Measurements from ENCODE around the gene WASHC3. TPM values are rescaled to one million over a fixed set of nuclear protein-coding genes. Genes with fewer than 3 reads are reported as not detected.

Gene WASHC3
- total and polyA plus RNA-seq, 2 donors from 2014 or later = 33.0 to 95.9 TPM

- Histone ChIP-seq H3K4me3 (ENCODE audit: low read length in 3 of 3) (no peak overlapping the region), H3K27ac (ENCODE audit: low read depth in 2 of 2, low read length in 2 of 2) (no peak overlapping the region), H3K9me3 (ENCODE audit: control insufficient read depth in 2 of 3, insufficient read depth in 1 of 3, low read length in 3 of 3) (peaks cover 0 to 3% (median 0%) of the 10 kb centered on the region in 3 donors), H3K36me3 (ENCODE audit: control insufficient read depth in 2 of 3, insufficient read depth in 3 of 3, low read length in 3 of 3) (no peaks in the 10 kb centered on the region), H3K27me3 (ENCODE audit: control insufficient read depth, insufficient read depth, low read length) (no peaks in the 10 kb centered on the region), H3K9ac (ENCODE audit: low read length in 3 of 3) (no peak overlapping the region), H3K4me1 (ENCODE audit: control insufficient read depth in 2 of 3, insufficient read depth in 2 of 3, low read depth in 1 of 3, low read length in 3 of 3) (no peaks in the 10 kb centered on the region)
- intact Hi-C loops (cut with DNase I) = no loop called here
- no peak for TF ChIP-seq CTCF (IDR thresholded peaks at IDR 0.05; ENCODE audit: borderline replicate concordance, extremely low read depth, insufficient read depth)
- FAIRE-seq (no peak), DNase-seq (no peak)
These were observed 93.0 kb downstream of the WASHC3 start for GRCh38 chr12:101968770-101969169.

- peaks cover 0 to 3% (median 0%) of the 10 kb centered on the region in 3 donors for H3K9me3 ChIP-seq (ENCODE audit: control insufficient read depth in 2 of 3, insufficient read depth in 1 of 3, low read length in 3 of 3)
- H3K27ac ChIP-seq (ENCODE audit: low read depth in 2 of 2, low read length in 2 of 2) = no peak overlapping the region
- H3K4me1 ChIP-seq (ENCODE audit: control insufficient read depth in 2 of 3, insufficient read depth in 2 of 3, low read depth in 1 of 3, low read length in 3 of 3) = no peaks in the 10 kb centered on the region
- H3K36me3 ChIP-seq (ENCODE audit: control insufficient read depth in 2 of 3, insufficient read depth in 3 of 3, low read length in 3 of 3) = no peaks in the 10 kb centered on the region
- no peak overlapping the region for H3K4me3 ChIP-seq (ENCODE audit: low read length in 3 of 3)
- TF ChIP-seq CTCF (IDR thresholded peaks at IDR 0.05; ENCODE audit: borderline replicate concordance, extremely low read depth, insufficient read depth) = no peak
- H3K9ac ChIP-seq (ENCODE audit: low read length in 3 of 3) = no peak overlapping the region
- no peak for FAIRE-seq
- no peaks in the 10 kb centered on the region for H3K27me3 ChIP-seq (ENCODE audit: control insufficient read depth, insufficient read depth, low read length)
- intact Hi-C loops (cut with DNase I) = no loop called here
- DNase-seq = no peak
These were observed 94.3 kb downstream of the WASHC3 start for GRCh38 chr12:101967506-101967905.

- Histone ChIP-seq H3K27ac (ENCODE audit: low read depth in 2 of 2, low read length in 2 of 2) (no peak overlapping the region), H3K4me1 (ENCODE audit: control insufficient read depth in 2 of 3, insufficient read depth in 2 of 3, low read depth in 1 of 3, low read length in 3 of 3) (no peaks in the 10 kb centered on the region), H3K9me3 (ENCODE audit: control insufficient read depth in 2 of 3, insufficient read depth in 1 of 3, low read length in 3 of 3) (peaks cover 0 to 3% (median 0%) of the 10 kb centered on the region in 3 donors), H3K36me3 (ENCODE audit: control insufficient read depth in 2 of 3, insufficient read depth in 3 of 3, low read length in 3 of 3) (no peaks in the 10 kb centered on the region), H3K9ac (ENCODE audit: low read length in 3 of 3) (no peak overlapping the region), H3K4me3 (ENCODE audit: low read length in 3 of 3) (no peak overlapping the region), H3K27me3 (ENCODE audit: control insufficient read depth, insufficient read depth, low read length) (no peaks in the 10 kb centered on the region)
- no peak for TF ChIP-seq CTCF (IDR thresholded peaks at IDR 0.05; ENCODE audit: borderline replicate concordance, extremely low read depth, insufficient read depth)
- no peak for FAIRE-seq
- intact Hi-C loops (cut with DNase I) = no loop called here
- no peak for DNase-seq
These were observed 95.3 kb downstream of the WASHC3 start for GRCh38 chr12:101966496-101966895.

GRCh38 chr12:101963697-101964096, 98.1 kb downstream of the WASHC3 start:
- intact Hi-C loops (cut with DNase I) = no loop called here
- no peak for DNase-seq
- Histone ChIP-seq H3K9me3 (ENCODE audit: control insufficient read depth in 2 of 3, insufficient read depth in 1 of 3, low read length in 3 of 3) (no peaks in the 10 kb centered on the region), H3K9ac (ENCODE audit: low read length in 3 of 3) (no peak overlapping the region), H3K4me3 (ENCODE audit: low read length in 3 of 3) (no peak overlapping the region), H3K27me3 (ENCODE audit: control insufficient read depth, insufficient read depth, low read length) (no peaks in the 10 kb centered on the region), H3K4me1 (ENCODE audit: control insufficient read depth in 2 of 3, insufficient read depth in 2 of 3, low read depth in 1 of 3, low read length in 3 of 3) (no peaks in the 10 kb centered on the region), H3K27ac (ENCODE audit: low read depth in 2 of 2, low read length in 2 of 2) (no peak overlapping the region), H3K36me3 (ENCODE audit: control insufficient read depth in 2 of 3, insufficient read depth in 3 of 3, low read length in 3 of 3) (no peaks in the 10 kb centered on the region)
- FAIRE-seq = no peak
- no peak for TF ChIP-seq CTCF (IDR thresholded peaks at IDR 0.05; ENCODE audit: borderline replicate concordance, extremely low read depth, insufficient read depth)
